ENCODE data around the gene GABBR2.

- TF ChIP-seq EP300 (IDR thresholded peaks at IDR 0.05; ENCODE audit: borderline replicate concordance) (no peak), TEAD4 (IDR thresholded peaks at IDR 0.05) (no peak), MAX (IDR thresholded peaks at IDR 0.05) (no peak), CREB1 (IDR thresholded peaks at IDR 0.05; ENCODE audit: low read depth) (no peak), EGR1 (IDR thresholded peaks at IDR 0.05) (no peak), TAF1 (IDR thresholded peaks at IDR 0.05; ENCODE audit: low read depth) (no peak), NFIC (IDR thresholded peaks at IDR 0.05) (no peak), FOXM1 (IDR thresholded peaks at IDR 0.05; ENCODE audit: borderline replicate concordance, low read depth) (no peak)
Observed at GRCh38 chr9:98456156-98456613, 252.6 kb downstream of the GABBR2 start.
